Type B pancreatic cell (in vitro differentiated cells): ENCODE data around the gene SAC3D1. TPM values are rescaled to one million over a fixed set of nuclear protein-coding genes. Genes with fewer than 3 reads are reported as not detected.

ENCODE experiments used
- microRNA-seq: library from miRNA; unstranded; fragments of <30 nt; microRNA quantifications from one replicate; pipeline ENCODE4, GENCODE V29; 2020
- total RNA-seq: library from RNA; stranded (reverse); gene quantifications from 2 replicates; pipeline ENCODE4 v1.2.1, GENCODE V29; 2021; ENCODE audit warnings: low replicate concordance

SAC3D1 gene
- total RNA-seq, 1 donor from 2014 or later: 21.9 TPM

Small RNA genes within 50 kb of the gene (microRNA-seq; reads per million reads assigned to microRNA genes)
- 1.4 reads per million for gene MIR6879

Other genes starting within 250 kb of the SAC3D1 start
- gene MAP4K2, start 238.0 kb upstream of the SAC3D1 start, total RNA-seq: 8.6 and 20.2 TPM in 2 replicates
- 35.5 and 50.6 TPM in 2 replicates for gene MEN1, start 230.7 kb upstream of the SAC3D1 start, total RNA-seq
- gene CDC42BPG, start 196.6 kb upstream of the SAC3D1 start, total RNA-seq: 20.1 and 47.7 TPM in 2 replicates
- gene EHD1, start 162.6 kb upstream of the SAC3D1 start, total RNA-seq: 86.6 and 121 TPM in 2 replicates
- gene ATG2A, start 124.0 kb upstream of the SAC3D1 start, total RNA-seq: 26.8 and 30.8 TPM in 2 replicates
- gene PPP2R5B, start 116.5 kb upstream of the SAC3D1 start, total RNA-seq: 14.8 and 19.4 TPM in 2 replicates
- gene GPHA2, start 105.3 kb upstream of the SAC3D1 start, total RNA-seq: 0.85 TPM in 1 of 2 replicates, not detected in the other
- not detected in 2 replicates for gene MAJIN, start 69.1 kb upstream of the SAC3D1 start, total RNA-seq
- gene BATF2, start 44.2 kb upstream of the SAC3D1 start, total RNA-seq: 1.0 TPM in 2 replicates
- gene ARL2, start 27.1 kb upstream of the SAC3D1 start, total RNA-seq: 63.0 and 65.8 TPM in 2 replicates
- gene SNX15, start 13.8 kb upstream of the SAC3D1 start, total RNA-seq: 21.3 and 25.3 TPM in 2 replicates
- 1.2 and 4.3 TPM in 2 replicates for gene NAALADL1, start 17.3 kb downstream of the SAC3D1 start, total RNA-seq
- gene CDCA5, start 42.8 kb downstream of the SAC3D1 start, total RNA-seq: 18.7 and 39.3 TPM in 2 replicates
- 35.9 and 49.1 TPM in 2 replicates for gene ZFPL1, start 43.0 kb downstream of the SAC3D1 start, total RNA-seq
- gene VPS51, start 55.0 kb downstream of the SAC3D1 start, total RNA-seq: 96.3 and 104 TPM in 2 replicates
- gene TM7SF2, start 70.7 kb downstream of the SAC3D1 start, total RNA-seq: 52.2 and 61.3 TPM in 2 replicates
- 11.4 and 12.2 TPM in 2 replicates for gene ZNHIT2, start 76.5 kb downstream of the SAC3D1 start, total RNA-seq
- 758 and 795 TPM in 2 replicates for gene FAU, start 80.9 kb downstream of the SAC3D1 start, total RNA-seq
- gene MRPL49, start 81.1 kb downstream of the SAC3D1 start, total RNA-seq: 49.1 and 54.8 TPM in 2 replicates
- gene SYVN1, start 93.3 kb downstream of the SAC3D1 start, total RNA-seq: 48.6 and 50.6 TPM in 2 replicates
- gene SPDYC, start 129.0 kb downstream of the SAC3D1 start, total RNA-seq: not detected in 2 replicates
- 225 and 505 TPM in 2 replicates for gene CAPN1, start 140.7 kb downstream of the SAC3D1 start, total RNA-seq
- 18.4 and 32.4 TPM in 2 replicates for gene POLA2, start 220.8 kb downstream of the SAC3D1 start, total RNA-seq